B cell (primary cell): ENCODE data around the gene ANKRD13D.

Experiments used
- CTCF ChIP-seq: fragments of 200-600 bp; IDR thresholded peaks from one replicate; pipeline ENCODE4 v1.8.0; 2022; ENCODE audit warnings: antibody characterized with exemption, mild to moderate bottlenecking
- EZH2 ChIP-seq: IDR thresholded peaks from 2 replicates; pipeline ENCODE4 v1.6.1; 2012; ENCODE audit warnings: borderline replicate concordance, low read depth, mild to moderate bottlenecking, moderate library complexity, low read length; ENCODE audit not compliant: insufficient read depth, poor library complexity, severe bottlenecking

- no peak for TF ChIP-seq CTCF
- no peak for TF ChIP-seq EZH2
These were observed 34.3 kb upstream of the ANKRD13D start for GRCh38 chr11:67254798-67255197.
